Diencephalon (tissue), 1 donor: Measurements from ENCODE around the gene FOXB1. TPM values are rescaled to one million over a fixed set of nuclear protein-coding genes. Genes with fewer than 3 reads are reported as not detected.

Experiments used
- total RNA-seq: library from RNA; depleted of rRNA; stranded (reverse); fragments of >200 nt; gene quantifications from one replicate; pipeline ENCODE4 v1.2.3, GENCODE V29; 2014

The FOXB1 gene
- total RNA-seq: 2.1 TPM

DNA sequence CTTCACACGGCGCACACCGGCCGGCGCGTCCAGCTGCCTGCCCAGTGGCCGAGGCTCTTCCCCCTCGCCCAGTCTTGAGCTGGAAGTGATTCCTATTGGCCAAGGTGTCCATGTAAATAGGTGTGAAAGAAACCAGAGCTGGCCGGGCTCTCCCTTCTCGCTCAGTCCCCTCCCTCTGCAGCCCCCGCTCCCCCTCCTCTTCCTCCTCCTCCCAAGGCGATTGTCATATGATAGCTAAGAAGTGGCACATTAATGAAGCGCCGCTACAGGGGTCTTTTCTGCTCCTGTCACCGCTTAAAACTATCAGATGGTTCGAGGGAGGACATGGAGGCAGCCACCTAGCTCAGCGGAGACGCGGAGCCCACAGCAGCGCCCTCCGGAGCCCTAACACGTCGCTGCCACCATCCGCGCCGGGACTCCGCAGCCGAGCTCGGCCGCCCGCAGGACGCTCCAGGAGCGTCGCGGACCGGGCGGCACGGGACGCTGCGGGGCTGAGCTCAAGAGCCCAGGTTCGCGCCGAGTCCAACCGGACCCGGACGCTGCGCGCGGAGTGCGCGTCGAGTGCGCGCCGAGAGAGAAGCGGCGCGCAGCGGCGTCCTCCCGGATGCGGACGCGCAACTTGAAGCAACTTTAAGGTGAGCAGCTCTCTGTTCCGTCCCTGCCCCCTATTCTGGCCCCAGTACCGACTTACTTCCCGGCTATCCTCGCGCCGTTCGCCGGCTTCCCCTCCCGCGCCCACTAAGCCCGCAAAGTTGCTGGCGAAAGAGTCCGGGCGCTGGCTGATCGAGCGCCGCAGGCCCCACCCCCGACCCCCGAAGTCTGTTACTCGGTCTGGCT, at the start of gene FOXB1:
TSS of gene FOXB1 (plus strand) at position 303 of the 837 bp plus-strand sequence. CDS start 653 bp downstream, outside the sequence.

